Suppressor macrophage (primary cell): ENCODE measurements around the gene SMIM45.

Source experiments
- DNase-seq, 4 experiments: peaks; one replicate each; pipeline ENCODE4 v3.0.0-alpha.2; 2020 to 2022

The SMIM45 gene

DNA sequence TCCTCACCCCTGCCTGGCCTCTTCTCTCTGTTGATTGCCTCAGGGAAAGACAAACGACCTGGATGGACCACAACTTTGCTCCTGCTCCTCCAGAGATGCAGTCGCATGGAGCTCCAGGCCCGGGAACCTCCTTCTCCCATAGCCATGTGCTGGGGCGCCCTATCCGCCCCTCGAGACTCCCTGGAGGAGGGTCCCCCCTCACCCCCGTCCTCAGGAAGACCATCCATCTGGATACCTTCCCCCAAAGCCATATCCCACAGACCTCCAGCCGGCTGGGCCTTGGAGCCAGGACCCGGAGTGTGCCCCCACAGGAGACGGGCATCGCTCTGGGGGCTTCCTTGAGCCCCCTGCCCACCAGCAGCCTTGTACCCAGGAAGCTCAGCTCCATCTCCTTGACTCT lies 19.5 kb downstream of the SMIM45 start:
- no peak for DNase-seq

DNA sequence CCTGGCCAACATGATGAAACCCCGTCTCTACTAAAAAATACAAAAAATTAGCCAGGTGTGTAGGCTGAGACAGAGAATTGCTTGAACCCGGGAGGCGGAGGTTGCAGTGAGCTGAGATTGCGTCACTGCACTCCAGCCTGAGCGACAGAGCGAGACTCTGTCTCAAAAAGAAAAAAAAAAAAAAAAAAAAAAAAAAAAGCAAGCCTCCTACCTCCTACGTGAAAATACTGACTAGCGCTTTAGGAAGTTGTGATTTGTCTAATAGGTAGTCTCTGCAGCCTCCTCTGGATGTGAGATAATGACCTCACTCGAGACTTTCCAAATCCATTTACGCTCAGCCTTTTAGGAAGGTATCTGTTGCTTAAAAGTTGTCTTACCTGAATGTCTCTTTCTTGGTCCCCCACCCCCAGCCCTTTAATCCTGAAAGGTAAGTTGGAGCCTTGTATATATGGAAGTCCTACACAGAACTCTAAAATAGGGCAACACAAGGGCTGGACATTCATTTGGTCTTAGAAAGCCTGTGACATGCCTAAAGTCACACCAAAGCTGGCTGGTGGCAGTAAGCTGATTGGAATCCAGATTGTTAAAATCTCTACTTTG lies 22.8 kb downstream of the SMIM45 start:
- no peak for DNase-seq

DNA sequence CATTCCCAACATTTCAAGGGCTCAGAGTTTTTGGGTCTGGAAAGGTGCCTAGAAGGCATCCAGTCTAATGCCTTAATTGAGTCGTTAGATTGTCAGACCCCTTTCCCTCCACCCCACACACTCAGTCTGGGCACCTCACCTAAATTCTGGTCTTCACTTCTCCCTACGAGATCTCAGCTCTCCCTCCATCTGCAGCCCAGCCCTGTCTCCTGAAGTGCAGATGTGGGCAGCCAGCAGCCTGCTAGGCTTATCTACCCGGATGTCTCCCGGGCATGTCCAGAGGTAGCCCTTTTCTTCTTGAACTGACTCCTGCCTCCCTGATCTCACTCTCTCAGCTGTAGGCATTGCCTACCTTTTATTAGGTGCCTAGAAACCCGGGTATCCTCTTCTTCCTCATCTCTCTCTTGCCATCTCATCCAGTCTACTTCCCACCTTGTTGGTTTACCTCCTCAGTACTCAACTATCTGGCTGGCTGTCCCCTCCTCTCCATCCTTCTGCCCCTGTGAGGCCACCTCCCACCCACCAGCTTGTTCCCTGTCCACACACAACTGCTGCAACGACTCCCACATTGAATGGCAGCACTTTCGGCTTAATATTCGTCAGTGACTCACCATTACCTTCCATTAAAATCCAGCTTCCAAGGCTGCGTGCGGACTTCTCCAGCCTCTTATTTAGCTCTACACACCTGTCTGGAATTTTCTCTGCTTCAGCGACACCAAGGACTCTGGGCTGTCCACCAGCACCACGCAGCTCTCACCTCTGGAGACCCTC lies 23.5 kb downstream of the SMIM45 start:
- DNase-seq: no peak

DNA sequence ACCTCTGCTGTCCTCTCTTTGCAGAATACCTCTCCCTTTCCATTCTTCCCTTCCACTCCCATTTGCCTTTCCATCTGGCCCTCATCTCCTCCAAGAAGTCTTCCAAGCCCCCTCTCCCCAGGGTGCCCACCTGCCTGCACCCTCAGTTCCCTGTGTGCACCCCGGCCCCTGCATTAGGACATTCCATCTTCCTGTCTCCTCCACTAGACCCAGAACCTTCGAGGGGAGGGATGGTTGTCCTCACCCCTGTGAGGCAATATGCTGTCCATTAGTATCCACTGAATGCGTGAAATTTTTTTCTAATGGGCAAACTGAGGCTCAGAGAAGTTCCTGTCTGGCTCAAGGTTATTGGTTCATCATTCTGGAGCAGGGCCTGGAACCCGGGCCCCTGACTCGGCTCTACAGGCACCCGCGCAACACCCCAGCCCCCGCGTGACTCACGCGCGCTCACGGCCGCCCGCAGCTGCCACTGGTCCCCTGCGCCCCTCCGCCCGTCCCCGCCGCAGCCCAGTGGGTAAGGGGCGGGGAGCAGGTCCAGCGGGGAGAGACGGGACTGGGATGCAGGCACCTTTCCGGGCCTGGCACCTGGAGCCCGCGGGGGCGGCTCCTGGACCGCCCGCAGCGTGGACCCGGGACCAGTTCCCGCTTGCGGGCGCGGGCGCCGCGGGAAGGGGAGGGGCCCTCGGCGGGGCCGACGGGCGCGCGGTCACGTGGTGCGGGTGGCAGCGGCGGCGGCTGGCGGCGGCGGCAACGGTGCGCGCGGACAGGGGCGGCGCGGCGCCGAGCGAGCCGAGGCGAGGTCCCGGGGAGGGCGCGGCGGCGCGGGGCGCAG lies 24.3 kb downstream of the SMIM45 start:
- peak in 3 of 4 experiments; percentile 38 to 74 (median 63) for DNase-seq

DNA sequence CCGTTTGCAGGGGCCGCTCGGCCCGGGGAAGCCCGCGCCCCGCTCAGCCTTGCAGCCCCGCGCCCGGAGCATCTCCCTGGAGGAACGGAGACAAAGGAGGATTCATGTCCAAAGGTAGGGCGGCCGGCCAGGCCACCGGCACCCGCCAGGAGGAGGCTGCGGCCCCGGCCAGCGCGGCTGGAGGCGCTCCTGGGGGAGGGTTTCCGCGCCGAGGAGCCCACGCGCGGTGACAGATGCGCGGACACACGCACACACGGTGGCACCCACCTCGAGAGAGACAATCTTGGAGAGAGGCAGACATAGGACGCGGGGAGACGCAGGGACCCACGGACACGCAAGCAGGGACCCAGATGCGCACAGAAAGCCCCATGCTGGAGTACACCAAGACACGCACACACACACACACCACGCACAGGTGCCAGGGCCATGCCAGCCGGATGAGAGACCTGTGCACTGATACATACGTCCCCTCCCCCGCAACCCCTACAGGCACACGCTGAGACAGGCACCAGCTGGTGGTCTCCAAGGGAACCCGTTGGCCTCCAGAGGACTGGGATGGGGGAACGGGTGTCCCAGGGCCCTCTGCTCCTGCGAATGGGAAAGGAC lies 25.1 kb downstream of the SMIM45 start:
- DNase-seq: peak in 2 of 4 experiments; percentile 16 to 35

DNA sequence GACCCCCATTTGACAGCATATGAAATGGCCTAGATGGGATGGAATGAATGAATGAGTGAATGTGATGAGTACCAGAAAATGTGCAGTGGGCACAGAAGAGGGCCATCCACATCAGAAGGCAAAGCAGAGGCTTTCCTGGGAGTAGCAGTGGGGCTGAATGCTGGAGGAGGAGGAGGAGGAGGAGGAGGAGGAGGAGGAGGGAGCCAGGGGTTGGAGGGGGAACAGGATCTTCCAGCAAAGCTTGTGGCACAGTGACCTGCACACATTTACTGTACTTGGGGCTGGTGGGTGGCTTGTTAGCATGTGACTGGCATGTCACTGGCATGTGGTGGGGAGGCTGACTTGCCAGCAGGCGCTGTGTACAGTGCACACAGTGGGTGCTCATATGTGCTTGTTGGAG lies 26.8 kb downstream of the SMIM45 start:
- DNase-seq: peak in 1 of 4 experiments; percentile 14

DNA sequence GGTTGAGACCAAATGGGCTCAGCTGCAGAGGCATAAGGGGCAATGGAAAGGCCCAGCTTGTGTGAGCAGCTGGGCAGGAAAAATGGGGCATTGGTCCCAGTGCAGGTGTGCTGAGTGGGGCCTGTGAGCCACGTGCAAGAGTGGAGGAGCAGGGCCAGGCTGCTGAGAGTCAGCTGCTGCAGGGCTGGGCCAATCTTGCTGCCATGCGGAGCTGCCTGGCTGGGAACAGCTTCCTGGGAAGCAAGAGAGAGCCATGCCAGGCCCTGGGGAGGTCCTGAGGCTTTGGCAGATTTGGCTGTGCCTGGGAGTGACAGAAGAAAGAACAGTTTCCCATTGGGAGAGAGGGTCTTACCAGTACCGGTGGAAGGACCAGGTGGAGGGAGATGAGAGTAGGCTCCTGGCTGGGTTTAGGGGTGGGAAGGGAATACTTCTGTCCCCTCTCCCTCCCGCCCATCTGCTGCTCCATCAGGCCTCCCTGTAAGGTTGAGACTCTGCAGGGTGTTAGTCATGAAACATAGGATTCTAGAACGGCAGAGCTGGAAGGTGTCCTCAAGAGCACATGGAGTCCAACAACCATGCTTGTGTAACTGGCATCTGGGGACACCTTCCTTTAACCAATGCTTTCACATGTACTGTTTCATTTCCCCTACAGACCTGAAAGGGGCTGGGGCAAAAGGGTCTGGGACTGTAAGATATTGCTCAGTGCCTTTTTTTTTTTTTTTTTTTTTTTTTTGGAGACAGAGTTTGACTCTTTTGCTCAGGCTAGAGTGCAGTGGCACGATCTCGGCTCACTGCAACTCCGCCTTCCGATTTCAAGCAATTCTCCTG lies 27.7 kb downstream of the SMIM45 start:
- DNase-seq: no peak

DNA sequence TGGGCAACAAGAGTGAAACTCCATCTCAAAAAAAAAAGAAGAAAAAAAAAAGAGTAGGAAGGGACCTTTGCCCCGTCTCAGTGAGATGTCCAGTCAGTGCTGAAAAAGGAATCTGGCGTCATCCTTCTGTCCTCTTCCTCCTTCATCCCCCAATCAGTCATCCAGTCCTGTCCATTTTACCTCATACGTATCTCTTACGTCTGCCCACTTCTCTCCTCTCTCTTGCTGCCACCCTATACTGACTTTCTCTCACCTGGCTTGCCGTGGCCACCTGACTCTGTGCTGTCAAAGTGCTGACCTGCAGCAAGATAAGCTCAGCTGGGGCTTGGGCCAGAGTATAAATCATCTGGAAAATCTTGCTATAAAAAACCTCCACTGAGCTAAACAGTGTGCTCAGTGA lies 30.9 kb downstream of the SMIM45 start:
- DNase-seq: peak in 3 of 4 experiments; percentile 27 to 45 (median 35)

DNA sequence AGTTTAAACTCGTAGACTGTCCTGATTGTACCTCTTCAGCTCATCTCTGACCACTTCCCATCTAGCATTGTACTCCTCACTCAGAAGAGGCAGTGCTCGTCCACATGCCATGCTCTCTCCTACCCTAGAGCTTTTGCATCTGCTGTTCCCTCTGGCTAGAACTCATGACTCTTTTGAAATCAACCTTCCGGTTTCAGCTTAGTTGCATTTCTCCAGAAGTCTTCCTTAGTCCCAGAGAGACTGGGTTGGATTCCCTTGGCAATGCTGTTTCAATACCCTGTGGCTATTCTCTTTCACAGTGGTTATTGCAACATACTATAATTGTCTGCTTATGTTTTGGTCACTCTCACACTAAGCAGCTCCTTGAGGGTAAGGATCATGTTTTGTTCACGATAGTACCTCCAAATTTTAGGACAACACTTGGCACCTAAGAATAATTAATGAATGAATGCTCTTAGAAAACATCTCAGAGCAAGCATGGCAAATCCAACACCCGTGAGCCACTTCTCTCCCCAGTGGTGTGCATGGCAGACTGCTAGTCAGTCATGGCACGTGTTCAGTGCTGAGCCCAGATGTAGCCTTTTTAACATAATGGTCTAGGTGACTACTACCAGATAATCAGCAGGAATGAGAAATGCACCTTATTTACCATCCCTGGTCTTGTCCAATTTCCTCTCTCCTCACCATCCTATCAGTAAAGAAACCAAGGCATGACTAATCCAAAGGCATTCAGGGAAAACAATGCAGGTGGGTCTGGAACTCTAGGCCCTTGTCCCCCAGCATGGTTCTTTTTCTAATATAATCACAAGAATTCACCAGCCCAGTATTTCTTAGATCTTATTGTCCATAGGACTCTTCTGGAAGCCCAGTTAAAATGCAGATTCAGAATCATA lies 31.8 kb downstream of the SMIM45 start:
- peak; percentile 56 to 85 (median 76) for DNase-seq

DNA sequence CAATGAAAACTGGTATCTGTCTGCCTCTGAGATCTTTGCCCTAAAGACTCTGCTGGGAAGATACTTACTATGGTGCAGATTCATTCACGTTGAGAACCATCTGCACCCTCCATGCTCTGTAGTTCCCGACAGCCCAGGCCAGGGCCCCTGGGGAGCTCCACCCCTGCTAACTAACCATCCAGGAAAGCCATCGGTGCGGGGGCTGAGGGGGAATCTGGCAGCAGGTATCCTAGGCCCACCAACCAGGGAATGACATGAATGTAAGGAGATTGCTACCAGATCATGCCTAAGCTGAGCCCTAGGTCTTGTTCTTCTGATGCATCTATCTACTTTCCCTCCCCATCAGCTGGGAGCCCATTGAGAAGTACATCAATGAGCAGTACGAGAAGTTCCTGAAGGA lies 35.3 kb downstream of the SMIM45 start:
- no peak for DNase-seq

DNA sequence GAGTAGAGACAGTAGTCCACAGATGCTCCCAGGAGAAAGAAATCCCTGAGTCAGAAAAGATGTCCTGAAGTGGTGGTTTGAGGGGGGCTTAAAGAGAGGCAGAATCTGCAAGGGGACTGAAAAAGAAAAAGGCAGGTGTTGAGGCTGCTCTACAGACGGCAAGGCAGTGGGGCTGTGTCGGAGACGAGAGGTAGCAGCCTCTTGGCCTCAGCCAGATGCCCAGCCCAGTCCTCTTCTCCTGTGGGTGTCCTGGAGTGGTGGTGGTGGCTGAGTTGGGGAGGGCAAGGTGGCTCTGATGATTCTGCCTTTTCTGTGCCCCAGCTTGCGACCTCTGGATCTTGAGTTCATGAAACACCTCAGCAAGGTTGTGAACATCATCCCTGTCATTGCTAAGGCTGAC lies 37.3 kb downstream of the SMIM45 start:
- DNase-seq: no peak

DNA sequence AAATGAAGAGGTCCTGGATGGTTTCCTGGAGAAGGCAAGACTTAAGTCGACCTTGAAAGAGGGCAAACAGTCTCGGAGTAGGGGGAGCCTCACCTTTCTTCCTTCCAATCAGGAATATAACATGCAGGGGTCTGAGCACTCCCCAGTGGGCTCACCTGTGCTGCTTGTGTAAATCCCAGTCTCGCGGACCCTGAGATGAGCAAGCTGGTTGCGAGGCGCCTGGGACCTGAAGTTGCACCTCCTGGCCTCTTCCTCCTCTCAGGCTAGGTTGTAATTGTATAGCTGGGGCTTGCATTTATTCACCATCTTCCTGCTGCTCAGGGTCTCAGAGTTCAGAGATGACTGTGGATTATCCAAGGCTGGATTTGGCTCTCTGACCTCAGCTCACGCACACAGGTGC lies 39.2 kb downstream of the SMIM45 start:
- no peak for DNase-seq

DNA sequence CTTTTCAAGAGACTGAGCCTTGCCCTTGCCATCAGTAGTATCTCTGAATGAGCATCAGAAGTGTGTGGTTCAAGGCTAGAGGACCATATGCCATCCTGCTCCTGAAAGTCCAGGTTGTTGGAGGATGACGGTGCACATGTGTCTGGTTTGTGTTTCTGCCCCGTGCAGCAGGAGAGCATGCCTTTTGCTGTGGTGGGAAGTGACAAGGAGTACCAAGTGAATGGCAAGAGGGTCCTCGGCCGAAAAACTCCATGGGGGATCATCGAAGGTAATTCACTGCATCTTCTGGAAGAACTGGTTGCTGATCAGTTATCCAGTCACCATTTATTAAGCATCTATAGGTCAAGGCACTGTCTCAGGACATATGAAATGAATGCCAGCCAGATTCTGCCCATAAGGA lies 40.5 kb downstream of the SMIM45 start:
- no peak for DNase-seq

DNA sequence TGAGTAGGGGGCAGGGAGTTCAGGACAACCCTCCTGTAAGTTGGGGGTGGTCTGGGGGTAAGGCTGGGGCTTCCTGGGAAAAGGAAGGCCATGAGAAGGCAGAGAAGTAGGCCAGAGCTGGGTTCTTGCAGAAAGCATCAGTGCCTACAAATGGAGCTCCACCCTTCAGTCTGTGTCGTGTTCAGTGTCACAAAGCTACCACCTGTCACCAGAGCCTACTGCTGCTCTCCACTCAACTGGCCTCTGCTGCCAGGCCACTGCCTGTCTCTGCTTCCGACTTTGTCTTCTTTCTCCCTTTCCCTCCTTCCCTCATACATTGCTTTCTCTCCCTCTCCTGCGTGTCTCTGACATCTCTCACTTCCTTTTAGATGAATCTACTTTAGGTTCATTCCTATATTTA lies 43.3 kb downstream of the SMIM45 start:
- DNase-seq: no peak

DNA sequence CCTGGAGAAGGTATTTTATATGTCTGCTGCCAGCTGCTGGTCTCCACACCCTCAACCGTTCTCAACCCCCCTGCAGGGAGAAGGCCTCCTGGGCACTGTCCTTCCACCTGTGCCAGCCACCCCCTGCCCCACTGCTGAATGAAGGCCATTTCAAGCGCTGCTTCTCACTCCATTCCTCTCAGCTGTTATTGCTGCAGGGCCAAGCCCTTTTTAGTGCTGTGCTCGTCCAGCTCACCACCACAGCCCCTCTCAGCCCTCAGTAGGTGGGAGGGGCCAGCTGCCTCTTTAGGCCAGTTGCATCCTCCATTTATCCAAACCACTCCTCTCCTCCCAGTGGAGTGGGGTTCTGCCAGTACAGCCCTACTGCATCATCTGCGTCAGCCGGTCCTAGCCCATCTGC lies 44.9 kb downstream of the SMIM45 start:
- DNase-seq: no peak

DNA sequence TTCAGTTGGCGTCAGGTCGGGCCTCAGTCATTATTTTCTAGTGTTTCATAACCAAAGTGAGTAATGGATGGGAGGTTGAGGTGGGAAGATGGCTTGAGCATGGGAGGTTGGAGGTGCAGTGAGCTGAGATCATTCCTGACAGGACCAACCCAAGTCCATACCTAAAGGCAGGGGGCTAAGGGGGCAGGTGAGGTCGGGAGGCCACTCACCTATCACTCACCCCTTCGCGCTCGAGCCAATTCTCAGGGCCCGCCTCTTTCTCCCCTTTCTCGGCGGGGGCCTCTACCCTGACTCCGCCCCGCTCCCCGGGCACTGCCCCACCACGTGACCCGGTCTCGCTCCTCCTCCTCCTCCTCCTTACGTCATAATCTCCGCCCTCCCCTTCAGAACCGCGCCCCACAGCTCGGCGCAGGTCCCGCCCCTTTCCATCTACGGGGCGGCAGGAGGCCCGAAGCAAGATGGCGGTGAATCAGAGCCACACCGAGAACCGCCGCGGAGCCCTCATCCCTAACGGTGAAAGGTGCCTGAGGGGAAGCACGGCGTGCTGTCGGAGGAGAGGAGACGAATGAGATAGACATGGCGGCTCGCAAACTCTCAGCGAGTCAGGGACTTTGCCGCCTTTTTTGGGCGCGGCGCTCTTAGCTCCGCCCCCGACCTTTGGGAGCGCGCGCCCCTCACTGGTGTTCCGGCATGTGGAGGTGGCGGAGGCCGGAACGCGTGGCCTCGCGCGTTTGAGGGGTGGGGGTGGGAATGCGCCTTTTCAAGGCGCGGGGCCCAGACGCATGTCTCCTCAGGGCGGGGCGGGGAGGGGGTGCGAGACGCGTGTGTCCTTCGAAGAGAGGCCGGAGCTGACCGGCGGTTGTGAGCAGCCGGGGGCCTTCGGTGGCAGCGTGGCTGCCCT lies 46.7 kb downstream of the SMIM45 start, which contains the start of gene WBP2NL:
TSS of gene WBP2NL (plus strand) at position 428 of the 901 bp plus-strand sequence. CDS start at position 459, 31 bp downstream.
- DNase-seq: peak; percentile 88 to 95 (median 93)

DNA sequence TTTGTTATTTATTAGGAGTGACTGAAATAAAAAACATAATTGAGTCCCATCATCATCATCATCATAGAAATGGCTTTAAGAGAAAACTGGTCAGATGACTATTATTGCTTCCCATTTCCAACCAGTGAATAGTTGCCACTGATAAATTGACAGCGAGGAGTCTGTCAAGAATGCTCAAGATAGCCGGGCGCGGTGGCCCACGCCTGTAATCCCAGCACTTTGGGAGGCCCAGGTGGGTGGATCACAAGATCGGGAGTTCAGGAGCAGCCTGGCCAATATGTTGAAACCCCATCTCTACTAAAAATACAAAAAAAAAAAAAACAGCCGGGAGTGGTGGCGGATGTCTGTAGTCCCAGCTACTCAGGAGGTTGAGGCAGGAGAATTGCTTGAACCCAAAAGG lies 48.5 kb downstream of the SMIM45 start:
- no peak for DNase-seq

DNA sequence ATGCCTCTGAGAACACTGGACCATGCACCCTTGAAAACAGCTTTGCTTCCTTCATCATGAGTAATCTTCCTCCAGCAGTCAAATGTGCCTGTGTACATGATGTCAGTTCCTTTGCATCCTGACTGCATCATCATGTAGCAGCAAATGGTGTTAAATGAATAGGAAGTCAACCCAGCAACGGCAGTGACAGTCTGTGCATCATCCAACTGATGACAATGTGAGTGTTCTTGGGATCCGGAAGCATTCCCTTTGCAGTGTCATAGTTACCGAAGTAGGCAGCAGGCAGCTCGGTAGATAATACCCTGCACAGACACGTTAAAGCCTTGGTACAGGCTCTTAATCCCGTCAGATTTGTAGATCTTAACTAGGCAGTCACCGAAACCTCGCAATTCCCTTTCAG lies 49.2 kb downstream of the SMIM45 start:
- DNase-seq: peak in 2 of 4 experiments; percentile 15 to 27

DNA sequence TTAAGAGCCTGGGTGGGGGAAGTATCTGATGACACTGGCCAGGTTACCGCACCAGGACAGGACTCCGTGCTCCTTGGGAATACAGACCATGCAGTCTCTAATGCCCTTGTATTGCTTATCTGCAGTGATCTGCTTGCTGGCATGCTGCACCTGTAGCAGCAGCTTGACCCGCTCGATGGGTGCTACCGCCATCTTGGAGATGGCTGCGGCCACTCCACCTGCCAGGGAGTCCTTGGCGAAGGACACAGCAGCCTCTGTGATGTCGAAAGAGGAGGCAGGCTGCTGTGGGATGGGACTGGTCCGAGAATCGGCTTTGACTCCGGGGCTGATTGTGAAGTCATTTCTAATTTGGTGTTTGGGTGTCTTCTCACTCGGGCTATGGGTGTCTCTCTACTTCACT lies 49.8 kb downstream of the SMIM45 start:
- no peak for DNase-seq

DNA sequence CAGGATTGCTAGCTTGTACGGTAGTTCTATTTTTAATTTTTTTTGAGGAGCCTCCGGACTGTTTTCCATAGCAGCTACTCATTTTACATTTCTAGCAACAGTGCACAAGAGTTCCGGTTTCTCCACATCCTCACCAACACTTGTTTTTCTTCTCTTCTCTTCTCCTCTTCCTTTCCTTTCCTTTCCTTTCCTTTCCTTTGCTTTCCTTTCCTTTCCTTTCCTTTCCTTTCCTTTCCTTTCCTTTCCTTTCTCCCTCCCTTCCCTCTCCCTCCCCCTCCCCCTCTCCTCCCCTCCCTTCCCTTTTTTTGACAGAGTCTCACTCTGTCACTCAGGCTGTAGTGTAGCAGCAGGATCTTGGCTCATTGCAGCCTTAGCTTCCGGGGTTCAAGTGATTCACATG lies 56.0 kb downstream of the SMIM45 start:
- DNase-seq: no peak
